Thyroid gland (tissue), 4 donors: ENCODE measurements around the gene UBL5. TPM values are rescaled to one million over a fixed set of nuclear protein-coding genes. Genes with fewer than 3 reads are reported as not detected.
"Not testable (repeated sequence)": the region's sequence is repeated elsewhere in the genome, so short reads cannot be mapped to it uniquely, and the experiment has no call there.

Experiments used
- DNase-seq, 2 donors: peaks; one replicate each; pipeline ENCODE4 v3.0.0-alpha.2; 2019
- H3K27ac ChIP-seq, 3 donors: fragments of 200-600 bp; sonication (generic); 1 replicate in 2 of 3; 2 replicates in 1 of 3; pipeline ENCODE4 v1.5.1; 2016 to 2019; ENCODE audit warnings: mild to moderate bottlenecking in 1 of 3, moderate library complexity in 1 of 3
- H3K27me3 ChIP-seq: fragments of 200-600 bp; sonication (generic); one replicate; pipeline ENCODE4 v1.5.1; 2019
- H3K36me3 ChIP-seq, 2 donors: fragments of 200-600 bp; sonication (generic); one replicate each; pipeline ENCODE4 v1.5.1; 2016 to 2019
- H3K4me1 ChIP-seq, 2 donors: fragments of 200-600 bp; sonication (generic); one replicate each; pipeline ENCODE4 v1.5.1; 2017 to 2019
- H3K4me3 ChIP-seq, 3 donors: fragments of 200-600 bp; sonication (generic); replicated peaks in 1 of 3; 1 replicate in 2 of 3; 2 replicates in 1 of 3; pipeline ENCODE4 v1.5.1; 2016; ENCODE audit warnings: mild to moderate bottlenecking in 1 of 3
- H3K9me3 ChIP-seq: fragments of 200-600 bp; sonication (generic); one replicate; pipeline ENCODE4 v1.5.1; 2017
- CTCF ChIP-seq, 6 experiments: fragments of 200-600 bp in 3 of 6; fragments of 450-650 bp in 3 of 6; sonication (generic) in 3 of 6; IDR thresholded peaks; one replicate each; pipeline ENCODE4 v1.5.1; 2016 to 2019; ENCODE audit warnings: antibody characterized with exemption in 6 of 6, mild to moderate bottlenecking in 2 of 6, inconsistent platforms in 1 of 6, moderate library complexity in 1 of 6
- POLR2A ChIP-seq, 2 donors: fragments of 450-650 bp; IDR thresholded peaks; one replicate each; pipeline ENCODE4 v1.6.1; 2017; ENCODE audit warnings: antibody characterized with exemption in 2 of 2, mild to moderate bottlenecking in 2 of 2, moderate library complexity in 1 of 2
- WGBS, 2 donors: methylation state at CpG; one replicate each; pipeline ENCODE4 v1.1.5; 2017; 5-methylcytosine and 5-hydroxymethylcytosine counted together
- intact Hi-C: fragments of 100-400 bp; cut with DNase I; formaldehyde crosslinking; loops from one replicate; pipeline ENCODE4 v1.15.1; 2023
- total RNA-seq, 4 donors: library from RNA; depleted of rRNA; stranded (reverse); fragments of >200 nt; gene quantifications; one replicate each; pipeline ENCODE4 v1.2.3, GENCODE V29; 2016

Gene UBL5
- total RNA-seq, 4 donors from 2014 or later: 141 to 743 (median 475) TPM

GRCh38 chr19:9838324-9838723 lies 10.6 kb downstream of the UBL5 start:
- H3K9me3 ChIP-seq: no peaks in the 10 kb centered on the region
- H3K27ac ChIP-seq: no peak overlapping the region
- H3K4me1 ChIP-seq: peaks cover 7 to 10% of the 10 kb centered on the region in 2 donors
- no peak for TF ChIP-seq POLR2A (IDR thresholded peaks at IDR 0.05)
- no peak for TF ChIP-seq CTCF (IDR thresholded peaks at IDR 0.05)
- 93 to 97% methylated on average over 11 to 12 of the region's 15 CpGs for WGBS, 2 donors
- DNase-seq: no peak
- peaks cover 11 to 39% of the 10 kb centered on the region in 2 donors for H3K36me3 ChIP-seq
- H3K4me3 ChIP-seq: no peak overlapping the region
- intact Hi-C loops: no loop called here
- H3K27me3 ChIP-seq: no peaks in the 10 kb centered on the region

- H3K27ac ChIP-seq: no peak overlapping the region
- intact Hi-C loops: no loop called here
Measured at GRCh38 chr19:9839415-9839814, 11.7 kb downstream of the UBL5 start.

GRCh38 chr19:9842834-9843625 lies 15.3 kb downstream of the UBL5 start:
- no peak overlapping the region for H3K27ac ChIP-seq

More at GRCh38 chr19:9839415-9839814, 11.7 kb downstream of the UBL5 start:
- Histone ChIP-seq H3K36me3 (peaks cover 14 to 47% of the 10 kb centered on the region in 2 donors), H3K27me3 (no peaks in the 10 kb centered on the region), H3K4me1 (peaks cover 7 to 10% of the 10 kb centered on the region in 2 donors), H3K4me3 (no peak overlapping the region), H3K9me3 (no peaks in the 10 kb centered on the region)
- TF ChIP-seq CTCF (IDR thresholded peaks at IDR 0.05): no peak
- TF ChIP-seq POLR2A (IDR thresholded peaks at IDR 0.05): no peak
- 78 to 100% methylated on average over 1 of the region's 1 CpG for WGBS, 2 donors
- DNase-seq: no peak

GRCh38 chr19:9843626-9844273 lies 16.0 kb downstream of the UBL5 start:
- intact Hi-C loops, H3K4me3 ChIP-seq, H3K4me1 ChIP-seq, H3K27me3 ChIP-seq, DNase-seq, H3K9me3 ChIP-seq, H3K27ac ChIP-seq: not testable (repeated sequence)
- WGBS, 2 donors: 94 to 99% methylated on average over 12 of the region's 12 CpGs
- peaks cover 14 to 56% of the 10 kb centered on the region in 2 donors for H3K36me3 ChIP-seq

More at GRCh38 chr19:9842834-9843625, 15.3 kb downstream of the UBL5 start:
- TF ChIP-seq CTCF (IDR thresholded peaks at IDR 0.05) (no peak), POLR2A (IDR thresholded peaks at IDR 0.05) (no peak)
- WGBS, 2 donors: 82 to 90% methylated on average over 5 to 9 of the region's 9 CpGs
- H3K4me1 ChIP-seq: no peaks in the 10 kb centered on the region
- no peak for DNase-seq
- intact Hi-C loops: no loop called here
- peaks cover 14 to 49% of the 10 kb centered on the region in 2 donors for H3K36me3 ChIP-seq
- H3K9me3 ChIP-seq: no peaks in the 10 kb centered on the region
- no peak overlapping the region for H3K4me3 ChIP-seq
- no peaks in the 10 kb centered on the region for H3K27me3 ChIP-seq

- TF ChIP-seq POLR2A (IDR thresholded peaks at IDR 0.05) (no peak), CTCF (IDR thresholded peaks at IDR 0.05) (no peak)
- intact Hi-C loops: no loop called here
- H3K4me1 ChIP-seq: no peaks in the 10 kb centered on the region
- H3K9me3 ChIP-seq: no peaks in the 10 kb centered on the region
- no peaks in the 10 kb centered on the region for H3K27me3 ChIP-seq
- WGBS, 2 donors: 63 to 72% methylated on average over 9 to 11 of the region's 13 CpGs
- DNase-seq: no peak
- peaks cover 6 to 29% of the 10 kb centered on the region in 2 donors for H3K36me3 ChIP-seq
- H3K4me3 ChIP-seq: no peak overlapping the region
- H3K27ac ChIP-seq: no peak overlapping the region
Measured at GRCh38 chr19:9847087-9847671, 19.5 kb downstream of the UBL5 start.
